Mammary epithelial cell (primary cell): ENCODE results near the gene AK3.

Source experiments
- EZH2 ChIP-seq: IDR thresholded peaks from 2 replicates; pipeline ENCODE4 v1.6.1; 2012; ENCODE audit warnings: low read length, inconsistent platforms, borderline replicate concordance
- TF ChIP-seq, protein P1 (sequence below), 2 donors: IDR thresholded peaks in 1 of 2; conservative IDR thresholded peaks in 1 of 2; 2 replicates each; pipeline ENCODE4 v1.5.1; 2011 to 2012; ENCODE audit warnings: inconsistent platforms in 2 of 2, low read length in 2 of 2, mild to moderate bottlenecking in 2 of 2, control low read depth in 1 of 2, low read depth in 1 of 2; ENCODE audit not compliant: insufficient read depth in 1 of 2; ENCODE audit errors: extremely low read depth in 1 of 2

GRCh38 chr9:4689021-4689420, 52.0 kb downstream of the AK3 start:
- TF ChIP-seq, protein P1, sequence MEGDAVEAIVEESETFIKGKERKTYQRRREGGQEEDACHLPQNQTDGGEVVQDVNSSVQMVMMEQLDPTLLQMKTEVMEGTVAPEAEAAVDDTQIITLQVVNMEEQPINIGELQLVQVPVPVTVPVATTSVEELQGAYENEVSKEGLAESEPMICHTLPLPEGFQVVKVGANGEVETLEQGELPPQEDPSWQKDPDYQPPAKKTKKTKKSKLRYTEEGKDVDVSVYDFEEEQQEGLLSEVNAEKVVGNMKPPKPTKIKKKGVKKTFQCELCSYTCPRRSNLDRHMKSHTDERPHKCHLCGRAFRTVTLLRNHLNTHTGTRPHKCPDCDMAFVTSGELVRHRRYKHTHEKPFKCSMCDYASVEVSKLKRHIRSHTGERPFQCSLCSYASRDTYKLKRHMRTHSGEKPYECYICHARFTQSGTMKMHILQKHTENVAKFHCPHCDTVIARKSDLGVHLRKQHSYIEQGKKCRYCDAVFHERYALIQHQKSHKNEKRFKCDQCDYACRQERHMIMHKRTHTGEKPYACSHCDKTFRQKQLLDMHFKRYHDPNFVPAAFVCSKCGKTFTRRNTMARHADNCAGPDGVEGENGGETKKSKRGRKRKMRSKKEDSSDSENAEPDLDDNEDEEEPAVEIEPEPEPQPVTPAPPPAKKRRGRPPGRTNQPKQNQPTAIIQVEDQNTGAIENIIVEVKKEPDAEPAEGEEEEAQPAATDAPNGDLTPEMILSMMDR (conservative IDR thresholded peaks at IDR 0.05 in 1 of 2, IDR thresholded peaks at IDR 0.05 in 1 of 2; ENCODE audit: extremely low read depth in 1 of 2, insufficient read depth in 1 of 2, low read depth in 1 of 2, low read length in 2 of 2) = no peak
- no peak for TF ChIP-seq EZH2
